GM19099 (cell line): Measurements from ENCODE around the gene KANTR.

Experiments used
- POLR2A ChIP-seq: IDR thresholded peaks from 3 replicates; pipeline ENCODE4 v1.6.1; 2011; ENCODE audit warnings: low read depth; ENCODE audit not compliant: insufficient read length; ENCODE audit errors: extremely low read depth

Gene KANTR

GRCh38 chrX:53093748-53094581 is at the start of gene KANTR:
KANTR (plus strand) TSS chrX:53094142; CDS start chrX:53124273, 30,131 bp downstream.
- peak; percentile 47 for TF ChIP-seq POLR2A

- TF ChIP-seq POLR2A, result no peak
Measured at GRCh38 chrX:53044995-53045394, 48.9 kb upstream of the KANTR start.

- no peak for TF ChIP-seq POLR2A
Measured at GRCh38 chrX:53047228-53047627, 46.7 kb upstream of the KANTR start.

- no peak for TF ChIP-seq POLR2A
Measured at GRCh38 chrX:53048169-53049126, 45.5 kb upstream of the KANTR start, which contains the start of gene GPR173. GPR173 (plus strand) TSS chrX:53048789; CDS start chrX:53076622, 27,833 bp downstream.

- no peak for TF ChIP-seq POLR2A
Measured at GRCh38 chrX:53049127-53049517, 44.8 kb upstream of the KANTR start.

- TF ChIP-seq POLR2A, result no peak
Measured at GRCh38 chrX:53050841-53051240, 43.1 kb upstream of the KANTR start.

GRCh38 chrX:53055244-53055849 is 38.6 kb upstream of the KANTR start:
- TF ChIP-seq POLR2A, result no peak

- TF ChIP-seq POLR2A, result no peak
Measured at GRCh38 chrX:53056292-53056691, 37.6 kb upstream of the KANTR start.

- TF ChIP-seq POLR2A, result no peak
Measured at GRCh38 chrX:53065104-53065503, 28.8 kb upstream of the KANTR start.

GRCh38 chrX:53071064-53071463 is 22.9 kb upstream of the KANTR start:
- TF ChIP-seq POLR2A, result no peak

GRCh38 chrX:53071604-53072417 is 22.1 kb upstream of the KANTR start:
- TF ChIP-seq POLR2A, result peak; percentile 31

GRCh38 chrX:53072418-53073114 is 21.4 kb upstream of the KANTR start:
- no peak for TF ChIP-seq POLR2A

GRCh38 chrX:53073115-53073586 is 20.8 kb upstream of the KANTR start:
- no peak for TF ChIP-seq POLR2A
